Spleen (tissue), 7 donors: Measurements from ENCODE around the gene VPS18.

Experiments
- POLR2A ChIP-seq, 3 donors: fragments of 450-650 bp; IDR thresholded peaks; one replicate each; pipeline ENCODE4 v1.5.1; 2017; ENCODE audit warnings: antibody characterized with exemption in 3 of 3, mild to moderate bottlenecking in 1 of 3
- TF ChIP-seq, protein P1 (sequence below), 11 experiments: fragments of 200-600 bp in 7 of 11; fragments of 450-650 bp in 4 of 11; sonication (generic) in 4 of 11; IDR thresholded peaks in 8 of 11; conservative IDR thresholded peaks in 3 of 11; 1 replicate in 7 of 11; 2 replicates in 4 of 11; pipeline versions ENCODE4 v1.4.0 to v1.8.0; 2016 to 2021; ENCODE audit warnings: antibody characterized with exemption in 11 of 11, inconsistent platforms in 4 of 11, mild to moderate bottlenecking in 1 of 11
- donor health status: DM: no; HTN: no; CAD: no; lungs with moderate emphysema.
- donor health status: DM: no; HTN: no; CAD: no.
- donor health status: DM: no; HTN: no; CAD: no.

DNA sequence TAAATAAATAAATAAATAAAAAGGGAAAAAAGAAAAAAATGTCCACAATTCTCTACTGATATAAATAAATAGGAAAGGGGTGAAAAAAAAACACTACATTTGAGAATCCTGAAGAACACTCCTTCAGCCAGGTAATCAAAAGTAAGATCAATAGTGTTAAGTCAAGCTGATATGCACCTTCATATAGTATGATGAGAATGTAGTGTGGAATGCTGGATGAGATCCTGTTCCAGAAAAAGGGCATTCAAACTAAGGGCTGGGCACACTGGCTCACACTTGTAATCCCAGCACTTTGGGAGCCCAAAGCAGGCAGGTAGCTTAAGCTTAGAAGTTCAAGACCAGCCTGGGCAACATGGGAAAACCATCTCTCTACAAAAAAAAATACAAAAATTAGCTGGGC, 5.1 kb upstream of the VPS18 start:
- TF ChIP-seq, protein P1, sequence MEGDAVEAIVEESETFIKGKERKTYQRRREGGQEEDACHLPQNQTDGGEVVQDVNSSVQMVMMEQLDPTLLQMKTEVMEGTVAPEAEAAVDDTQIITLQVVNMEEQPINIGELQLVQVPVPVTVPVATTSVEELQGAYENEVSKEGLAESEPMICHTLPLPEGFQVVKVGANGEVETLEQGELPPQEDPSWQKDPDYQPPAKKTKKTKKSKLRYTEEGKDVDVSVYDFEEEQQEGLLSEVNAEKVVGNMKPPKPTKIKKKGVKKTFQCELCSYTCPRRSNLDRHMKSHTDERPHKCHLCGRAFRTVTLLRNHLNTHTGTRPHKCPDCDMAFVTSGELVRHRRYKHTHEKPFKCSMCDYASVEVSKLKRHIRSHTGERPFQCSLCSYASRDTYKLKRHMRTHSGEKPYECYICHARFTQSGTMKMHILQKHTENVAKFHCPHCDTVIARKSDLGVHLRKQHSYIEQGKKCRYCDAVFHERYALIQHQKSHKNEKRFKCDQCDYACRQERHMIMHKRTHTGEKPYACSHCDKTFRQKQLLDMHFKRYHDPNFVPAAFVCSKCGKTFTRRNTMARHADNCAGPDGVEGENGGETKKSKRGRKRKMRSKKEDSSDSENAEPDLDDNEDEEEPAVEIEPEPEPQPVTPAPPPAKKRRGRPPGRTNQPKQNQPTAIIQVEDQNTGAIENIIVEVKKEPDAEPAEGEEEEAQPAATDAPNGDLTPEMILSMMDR (IDR thresholded peaks at IDR 0.05 in 8 of 11, conservative IDR thresholded peaks at IDR 0.05 in 3 of 11): no peak
- TF ChIP-seq POLR2A (IDR thresholded peaks at IDR 0.05): no peak
